Measurements from ENCODE around the gene ASAP3. TPM values are rescaled to one million over a fixed set of nuclear protein-coding genes. Genes with fewer than 3 reads are reported as not detected.

Gene ASAP3
- total and polyA plus RNA-seq, 2 of the 13 experiments (the other 11 are each of a cell fraction or from before 2014, with no cell fraction given) = 32.6 to 37.0 TPM

- POLR2A ChIA-PET = no interaction called here
- H3K79me2 ChIP-seq (ENCODE audit: insufficient read depth, low read length) = peaks cover 44% of the 10 kb centered on the region
- no peaks in the 10 kb centered on the region for H3K9me3 ChIP-seq (ENCODE audit: low read length)
- peaks cover 9 to 28% of the 10 kb centered on the region in 2 experiments for H3K36me3 ChIP-seq (replicated peaks in 1 of 2; ENCODE audit: control insufficient read depth in 1 of 2, insufficient read depth in 2 of 2, low read length in 2 of 2)
- BruUV-seq (replicated peaks) = no TSS peak
- no peak overlapping the region for H3K27ac ChIP-seq (ENCODE audit: extremely low read length, insufficient read depth, low read length)
- in situ Hi-C loops (cut with HindIII; ENCODE audit: extremely low pct_ligation_motif_present, low pct_unique_long_range_greater_than_20kb) (no loop called here), intact Hi-C loops (cut with micrococcal nuclease; ENCODE audit: unreplicated experiment) (no loop called here)
- FAIRE-seq (no peak), DNase-seq (ENCODE audit: low spot score) (no peak), ATAC-seq (no peak)
- H4K20me1 ChIP-seq (ENCODE audit: insufficient read depth, low read length) = no peaks in the 10 kb centered on the region
- no peak overlapping the region for H2AFZ ChIP-seq (ENCODE audit: low read length)
- 100% methylated on average over 2 of the region's 3 CpGs for WGBS (ENCODE audit: low lambda C conversion rate)
- TF ChIP-seq ZNF17 (CRISPR knock-in tag; IDR thresholded peaks at IDR 0.05) (no peak), ZGPAT (CRISPR knock-in tag; IDR thresholded peaks at IDR 0.05) (no peak), ZNF263 (CRISPR knock-in tag; IDR thresholded peaks at IDR 0.05) (0 out of 2 replicates have a peak, but pooled peaks have one; percentile 31)
- H3K27me3 ChIP-seq (ENCODE audit: control insufficient read depth in 1 of 2, insufficient read depth in 2 of 2, low read length in 2 of 2) = no peaks in the 10 kb centered on the region
- H3K9ac ChIP-seq (ENCODE audit: insufficient read depth, low read depth, low read length) = no peak overlapping the region
- no peak overlapping the region for H3K4me2 ChIP-seq (ENCODE audit: low read depth, low read length)
- peaks cover 72% of the 10 kb centered on the region for H3K4me1 ChIP-seq (ENCODE audit: insufficient read depth, low read length)
- CTCF ChIA-PET (ENCODE audit: low intra/inter-chr PET ratio, low total read pairs) = no interaction called here
- no peak overlapping the region for H3K4me3 ChIP-seq (replicated peaks in 1 of 3; ENCODE audit: insufficient read depth in 1 of 3, low read depth in 2 of 3, low read length in 3 of 3)
Measured at GRCh38 chr1:23420778-23421177, 63.2 kb downstream of the ASAP3 start.

DNA sequence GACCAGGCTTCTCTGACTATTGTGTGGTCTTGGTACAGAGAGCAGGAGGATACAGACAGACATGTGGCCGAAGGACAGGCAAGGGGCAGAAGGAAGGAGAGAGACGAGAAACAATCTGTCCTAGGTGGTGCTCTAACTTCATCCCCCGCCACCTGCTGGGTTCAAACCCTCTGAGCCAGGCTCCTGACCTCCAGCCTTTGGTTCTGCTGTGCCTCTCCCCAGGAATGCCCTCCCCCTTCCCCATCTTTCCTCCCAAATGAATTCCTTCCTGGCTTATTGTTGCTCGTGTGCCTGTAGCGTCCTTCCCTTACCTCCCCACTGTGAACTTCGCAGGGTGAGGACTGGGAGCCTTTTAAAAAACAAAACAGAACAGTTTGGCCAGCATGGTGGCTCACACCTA, 64.8 kb downstream of the ASAP3 start:
- DNase-seq (ENCODE audit: low spot score) (no peak), ATAC-seq (no peak), FAIRE-seq (no peak)
- Histone ChIP-seq H4K20me1 (ENCODE audit: insufficient read depth, low read length) (no peaks in the 10 kb centered on the region), H3K9ac (ENCODE audit: insufficient read depth, low read depth, low read length) (no peak overlapping the region), H3K27me3 (ENCODE audit: control insufficient read depth in 1 of 2, insufficient read depth in 2 of 2, low read length in 2 of 2) (no peaks in the 10 kb centered on the region), H3K36me3 (replicated peaks in 1 of 2; ENCODE audit: control insufficient read depth in 1 of 2, insufficient read depth in 2 of 2, low read length in 2 of 2) (peaks cover 13 to 35% of the 10 kb centered on the region in 2 experiments), H3K79me2 (ENCODE audit: insufficient read depth, low read length) (peaks cover 44% of the 10 kb centered on the region), H3K4me2 (ENCODE audit: low read depth, low read length) (no peak overlapping the region), H2AFZ (ENCODE audit: low read length) (no peak overlapping the region), H3K4me1 (ENCODE audit: insufficient read depth, low read length) (peaks cover 63% of the 10 kb centered on the region), H3K9me3 (ENCODE audit: low read length) (no peaks in the 10 kb centered on the region), H3K27ac (ENCODE audit: extremely low read length, insufficient read depth, low read length) (peak overlapping the region; percentile 16), H3K4me3 (replicated peaks in 1 of 3; ENCODE audit: insufficient read depth in 1 of 3, low read depth in 2 of 3, low read length in 3 of 3) (no peak overlapping the region)
- in situ Hi-C loops (cut with HindIII; ENCODE audit: extremely low pct_ligation_motif_present, low pct_unique_long_range_greater_than_20kb) (no loop called here), intact Hi-C loops (cut with micrococcal nuclease; ENCODE audit: unreplicated experiment) (no loop called here)
- POLR2A ChIA-PET = interaction anchor here (1.3 kb wide), 1 partner anchor 75 kb away, joined by 7 read pairs; the partner anchor contains the start of gene HNRNPR
- TF ChIP-seq, protein P1, sequence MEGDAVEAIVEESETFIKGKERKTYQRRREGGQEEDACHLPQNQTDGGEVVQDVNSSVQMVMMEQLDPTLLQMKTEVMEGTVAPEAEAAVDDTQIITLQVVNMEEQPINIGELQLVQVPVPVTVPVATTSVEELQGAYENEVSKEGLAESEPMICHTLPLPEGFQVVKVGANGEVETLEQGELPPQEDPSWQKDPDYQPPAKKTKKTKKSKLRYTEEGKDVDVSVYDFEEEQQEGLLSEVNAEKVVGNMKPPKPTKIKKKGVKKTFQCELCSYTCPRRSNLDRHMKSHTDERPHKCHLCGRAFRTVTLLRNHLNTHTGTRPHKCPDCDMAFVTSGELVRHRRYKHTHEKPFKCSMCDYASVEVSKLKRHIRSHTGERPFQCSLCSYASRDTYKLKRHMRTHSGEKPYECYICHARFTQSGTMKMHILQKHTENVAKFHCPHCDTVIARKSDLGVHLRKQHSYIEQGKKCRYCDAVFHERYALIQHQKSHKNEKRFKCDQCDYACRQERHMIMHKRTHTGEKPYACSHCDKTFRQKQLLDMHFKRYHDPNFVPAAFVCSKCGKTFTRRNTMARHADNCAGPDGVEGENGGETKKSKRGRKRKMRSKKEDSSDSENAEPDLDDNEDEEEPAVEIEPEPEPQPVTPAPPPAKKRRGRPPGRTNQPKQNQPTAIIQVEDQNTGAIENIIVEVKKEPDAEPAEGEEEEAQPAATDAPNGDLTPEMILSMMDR (CRISPR knock-in tag; IDR thresholded peaks at IDR 0.05) = 0 out of 2 replicates have a peak, but pooled peaks have one; percentile 16
- TF ChIP-seq RXRA (CRISPR knock-in tag; IDR thresholded peaks at IDR 0.05) = no peak
- no TSS peak for BruUV-seq (replicated peaks)
- CTCF ChIA-PET (ENCODE audit: low intra/inter-chr PET ratio, low total read pairs) = no interaction called here
- WGBS (ENCODE audit: low lambda C conversion rate) = 96% methylated on average over 6 of the region's 6 CpGs

Measured in HepG2 (cell line).